Endometrial microvascular endothelial cells (primary cell): ENCODE results near the gene SPACA6. TPM values are rescaled to one million over a fixed set of nuclear protein-coding genes. Genes with fewer than 3 reads are reported as not detected.

Experiments
- in situ Hi-C: cut with HindIII; loops from 2 replicates; pipeline ENCODE4 v1.10.0; 2017; ENCODE audit warnings: low sequenced_read_pairs, low pct_unique_long_range_greater_than_20kb; ENCODE audit errors: inconsistent ontology term
- total RNA-seq: library from RNA; depleted of rRNA; stranded (reverse); fragments of >200 nt; gene quantifications from one replicate; pipeline ENCODE4 v1.2.3, GENCODE V29; 2015; ENCODE audit errors: inconsistent ontology term

SPACA6 gene
- total RNA-seq, 1 donor from 2014 or later, result 21.5 TPM

GRCh38 chr19:51754770-51755169, 61.6 kb downstream of the SPACA6 start:
- in situ Hi-C loops, result no loop called here

Other genes with a start within 250 kb of the SPACA6 start
- gene SIGLEC8, start 234.9 kb upstream of the SPACA6 start, total RNA-seq, result not detected
- gene CEACAM18, start 214.8 kb upstream of the SPACA6 start, total RNA-seq, result not detected
- not detected for gene SIGLEC12, start 191.5 kb upstream of the SPACA6 start, total RNA-seq
- not detected for gene SIGLEC6, start 161.7 kb upstream of the SPACA6 start, total RNA-seq
- 7.0 TPM for gene ZNF175, start 122.0 kb upstream of the SPACA6 start, total RNA-seq
- not detected for gene SIGLEC5, start 62.9 kb upstream of the SPACA6 start, total RNA-seq
- 0.28 TPM for gene SIGLEC14, start 46.5 kb upstream of the SPACA6 start, total RNA-seq
- not detected for gene HAS1, start 30.7 kb downstream of the SPACA6 start, total RNA-seq
- not detected for gene FPR1, start 58.5 kb downstream of the SPACA6 start, total RNA-seq
- gene FPR2, start 67.8 kb downstream of the SPACA6 start, total RNA-seq, result not detected
- not detected for gene FPR3, start 101.8 kb downstream of the SPACA6 start, total RNA-seq
- gene ZNF577, start 194.6 kb downstream of the SPACA6 start, total RNA-seq, result 6.5 TPM
- 1.9 TPM for gene ZNF649, start 211.7 kb downstream of the SPACA6 start, total RNA-seq
- 4.5 TPM for gene ZNF613, start 234.1 kb downstream of the SPACA6 start, total RNA-seq